IPS-NIHi7 (cell line): Measurements from ENCODE around the gene CALY.
"Not testable (repeated sequence)": the region's sequence is repeated elsewhere in the genome, so short reads cannot be mapped to it uniquely, and the experiment has no call there.

ENCODE experiments used
- DNase-seq: peaks from one replicate; pipeline ENCODE4 v3.0.0; 2012; ENCODE audit warnings: mixed read lengths; ENCODE audit errors: extremely low spot score

CALY gene, protein sequence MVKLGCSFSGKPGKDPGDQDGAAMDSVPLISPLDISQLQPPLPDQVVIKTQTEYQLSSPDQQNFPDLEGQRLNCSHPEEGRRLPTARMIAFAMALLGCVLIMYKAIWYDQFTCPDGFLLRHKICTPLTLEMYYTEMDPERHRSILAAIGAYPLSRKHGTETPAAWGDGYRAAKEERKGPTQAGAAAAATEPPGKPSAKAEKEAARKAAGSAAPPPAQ

DNA sequence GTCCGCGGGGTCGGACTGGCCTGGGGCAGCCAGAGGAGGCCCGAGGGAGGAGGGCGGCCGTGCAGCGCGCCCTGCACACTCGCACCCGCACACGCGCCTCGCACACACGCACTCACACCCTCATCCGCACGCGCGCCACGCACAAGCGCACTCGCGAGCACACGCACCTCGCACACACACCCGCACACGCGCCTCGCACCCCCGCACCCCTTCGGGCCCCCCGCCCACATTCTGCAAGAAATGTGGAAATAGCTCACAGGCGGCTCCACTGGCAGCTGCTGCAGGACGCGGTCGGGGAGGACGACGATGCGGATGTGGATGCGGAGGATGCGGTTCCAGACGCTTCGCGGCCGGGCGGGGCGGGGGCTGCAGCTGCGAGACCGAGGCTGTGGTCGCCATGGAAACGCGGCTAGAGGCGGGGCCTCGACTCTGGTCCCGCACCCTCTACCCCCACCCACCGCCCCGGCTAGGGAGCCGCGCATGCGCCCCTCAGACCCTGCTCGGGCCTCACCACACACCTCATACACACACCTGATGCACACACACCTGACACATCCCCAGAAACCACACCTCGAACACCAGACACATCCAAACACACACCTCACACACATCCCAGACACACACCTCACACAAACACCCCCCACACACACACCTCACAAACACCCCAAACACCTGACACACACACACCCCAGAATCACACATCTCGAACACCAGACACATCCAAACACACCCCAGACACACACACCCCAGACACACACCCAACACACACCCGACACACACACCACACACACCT is at the start of gene CALY:
Gene CALY (minus strand): TSS at position 320 of the 793 bp plus-strand sequence. CDS start 7,907 bp downstream, outside the sequence.
- peak; percentile 73 for DNase-seq

DNA sequence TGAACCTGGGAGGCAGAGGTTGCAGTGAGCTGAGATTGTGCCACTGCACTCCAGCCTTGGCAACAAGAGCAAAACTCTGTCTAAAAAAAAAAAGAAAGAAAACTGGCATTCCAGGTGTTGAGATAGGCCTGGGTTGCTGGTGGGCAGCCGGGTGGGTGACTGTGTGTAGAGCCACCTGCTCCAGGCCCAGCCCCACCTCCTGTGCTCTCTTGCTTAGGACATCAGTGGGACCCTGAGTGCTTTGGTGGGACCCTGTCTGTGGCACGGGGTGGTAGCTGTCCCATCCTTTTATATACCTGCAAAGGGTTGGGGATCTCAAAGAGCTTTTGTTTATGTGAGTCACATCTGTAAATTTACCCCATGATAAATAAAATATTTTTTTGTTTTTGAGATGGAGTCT is 48.5 kb upstream of the CALY start:
- DNase-seq = no peak

DNA sequence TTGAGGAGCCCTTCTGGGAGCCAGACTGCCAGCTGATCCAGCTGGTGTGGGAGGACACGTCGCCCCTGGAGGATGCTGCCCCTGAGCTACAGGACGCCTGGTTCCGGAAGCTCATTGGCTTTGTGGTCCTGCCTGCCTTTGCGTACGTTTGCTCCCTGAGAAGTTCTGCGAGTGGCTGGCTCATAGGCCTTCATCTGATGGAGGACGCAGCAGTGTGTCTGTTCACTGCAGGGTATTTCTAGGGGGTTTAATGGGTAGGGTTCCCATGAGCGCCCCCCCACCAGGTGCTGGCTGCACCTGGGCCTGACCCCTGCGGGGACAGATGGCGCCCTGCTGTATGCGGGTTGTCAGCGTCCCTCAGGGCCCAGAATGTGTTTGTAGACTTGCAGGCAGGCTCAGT is 47.4 kb upstream of the CALY start:
- DNase-seq = no peak

DNA sequence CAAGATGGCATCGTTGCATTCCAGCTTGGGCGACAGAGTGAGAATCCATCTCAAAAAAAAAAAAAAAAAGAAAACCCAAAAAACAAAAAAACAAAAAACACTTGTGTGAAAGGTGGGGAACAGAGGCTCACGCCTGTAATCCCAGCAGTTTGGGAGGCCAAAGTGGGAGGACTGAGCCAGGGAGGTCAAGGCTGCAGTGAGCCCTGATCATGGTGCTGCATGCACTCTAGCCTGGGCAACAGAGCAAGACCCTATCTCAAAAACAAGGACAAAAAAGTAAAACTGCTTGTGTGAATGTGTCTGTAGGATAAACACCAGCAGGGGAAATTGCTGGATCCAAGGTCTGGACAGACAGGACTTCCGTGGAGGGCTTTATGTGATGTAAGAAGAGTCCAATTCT is 46.9 kb upstream of the CALY start:
- DNase-seq = no peak

DNA sequence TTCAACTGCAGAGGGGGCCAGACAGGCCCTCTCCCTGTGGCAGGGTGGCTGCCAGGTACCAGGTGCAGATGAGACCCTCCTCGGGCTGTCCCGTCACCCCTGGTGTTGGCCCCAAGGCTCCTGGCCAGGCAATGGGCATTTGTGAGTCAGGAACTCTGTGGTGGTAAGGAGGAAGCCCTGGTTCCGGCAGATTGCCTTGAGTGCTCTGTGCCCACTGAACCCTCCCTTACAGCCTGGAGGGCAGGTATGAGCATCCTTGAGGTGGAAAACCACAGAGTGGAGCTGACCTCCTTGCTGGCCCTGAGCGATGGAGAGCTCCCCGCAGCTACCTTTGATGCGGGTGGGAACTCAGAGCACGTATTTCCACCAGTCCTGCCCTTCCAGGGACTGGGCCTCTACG is 44.3 kb upstream of the CALY start:
- DNase-seq = no peak

DNA sequence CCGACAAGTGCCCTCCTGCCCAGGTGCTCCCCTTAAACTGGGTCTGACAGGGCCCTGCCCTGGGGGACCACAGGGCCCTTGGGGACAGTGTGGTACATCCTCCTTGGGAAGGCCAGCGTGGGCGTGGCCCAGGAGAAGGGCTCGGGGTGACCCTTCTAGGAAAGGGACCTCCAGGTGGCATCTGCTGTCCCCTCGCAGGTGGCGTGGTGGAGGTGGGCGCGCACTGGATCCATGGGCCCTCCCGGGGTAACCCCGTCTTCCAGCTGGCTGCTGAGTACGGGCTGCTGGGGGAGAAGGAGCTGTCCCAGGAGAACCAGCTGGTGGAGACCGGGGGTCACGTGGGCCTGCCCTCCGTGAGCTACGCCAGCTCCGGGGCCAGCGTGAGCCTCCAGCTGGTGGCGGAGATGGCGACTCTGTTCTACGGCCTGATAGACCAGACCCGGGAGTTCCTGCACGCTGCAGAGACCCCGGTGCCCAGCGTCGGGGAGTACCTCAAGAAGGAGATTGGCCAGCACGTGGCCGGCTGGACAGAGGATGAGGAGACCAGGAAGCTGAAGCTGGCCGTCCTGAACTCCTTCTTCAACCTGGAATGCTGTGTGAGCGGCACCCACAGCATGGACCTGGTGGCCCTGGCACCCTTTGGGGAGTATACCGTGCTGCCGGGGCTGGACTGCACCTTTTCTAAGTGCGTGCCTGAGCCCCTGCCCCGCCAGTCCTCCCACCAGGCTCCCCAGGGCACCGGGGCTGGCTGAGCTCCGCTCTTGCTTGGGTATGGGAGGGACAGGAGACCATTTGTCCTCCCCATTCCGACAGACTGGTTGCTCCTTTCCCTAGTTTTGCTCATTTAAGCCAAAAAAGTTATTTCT is 43.3 kb upstream of the CALY start:
- no peak for DNase-seq

DNA sequence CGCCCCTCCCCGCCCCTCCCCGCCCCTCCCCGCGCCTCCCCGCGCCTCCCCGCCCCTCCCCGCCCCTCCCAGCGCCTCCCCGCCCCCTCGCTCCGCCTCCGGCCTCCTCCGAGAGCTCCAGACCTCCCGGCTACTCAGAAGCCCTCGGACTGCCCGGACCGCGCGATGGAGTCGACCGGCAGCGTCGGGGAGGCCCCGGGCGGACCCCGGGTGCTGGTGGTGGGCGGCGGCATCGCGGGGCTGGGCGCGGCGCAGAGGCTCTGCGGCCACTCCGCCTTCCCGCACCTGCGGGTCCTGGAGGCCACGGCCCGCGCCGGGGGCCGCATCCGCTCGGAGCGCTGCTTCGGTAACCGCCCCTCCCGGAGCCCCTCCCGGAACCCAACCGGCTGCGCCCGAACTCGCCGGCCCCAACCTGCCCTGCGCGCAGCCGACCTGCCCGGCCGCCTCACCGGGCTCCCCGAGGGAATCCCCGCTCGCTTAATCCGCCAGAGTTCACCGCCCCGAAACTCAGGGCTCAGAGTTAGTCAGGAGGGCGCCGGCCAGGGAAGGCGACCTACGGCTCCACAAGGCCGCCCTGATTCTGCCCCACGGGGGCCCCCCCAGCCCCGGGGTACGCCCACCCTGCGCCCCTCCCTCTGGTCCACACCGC is 42.6 kb upstream of the CALY start, which contains the start of gene PAOX:
Gene PAOX (plus strand): TSS at position 111 of the 649 bp plus-strand sequence. CDS start 55 bp downstream, at position 166.
- DNase-seq = peak; percentile 87

DNA sequence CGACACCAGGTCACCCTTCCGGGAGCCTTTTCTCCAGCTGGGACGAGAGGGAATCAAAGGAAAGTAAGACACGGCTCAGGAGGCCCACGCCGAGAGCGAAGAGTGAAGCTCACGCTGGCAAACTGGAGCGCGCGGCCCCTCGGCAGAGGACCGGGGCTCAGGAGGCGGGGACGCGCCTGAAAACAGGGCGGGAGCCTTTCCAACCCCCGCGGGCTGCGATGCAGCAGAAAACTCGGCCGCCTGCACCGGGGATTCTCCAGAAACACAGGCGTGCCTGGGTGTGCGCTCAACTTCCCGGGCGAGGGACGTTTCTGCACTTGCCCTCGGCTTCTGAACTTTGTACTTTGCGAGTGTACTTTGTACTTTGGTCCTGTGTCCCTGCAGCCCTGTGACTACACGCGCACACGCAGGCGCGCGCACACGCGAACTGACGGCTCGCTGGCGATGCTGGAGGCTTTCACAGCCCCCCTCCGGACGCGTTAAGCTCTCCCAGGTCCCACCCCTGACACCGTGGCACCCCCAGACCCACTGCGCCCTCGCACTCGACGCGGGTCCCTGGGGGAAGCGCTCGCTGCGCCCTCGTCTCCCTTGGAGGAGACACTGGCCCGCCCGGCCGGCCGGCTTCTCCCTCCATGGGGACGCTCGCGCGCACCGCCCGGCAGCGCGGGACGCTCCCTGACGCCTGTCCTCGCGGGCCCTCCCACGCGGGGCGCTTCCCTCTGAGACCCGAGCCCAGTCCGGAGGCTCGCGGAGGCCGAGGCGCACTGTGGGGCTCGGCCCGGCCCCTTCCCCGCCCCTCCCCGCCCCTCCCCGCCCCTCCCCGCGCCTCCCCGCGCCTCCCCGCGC is 41.8 kb upstream of the CALY start:
- peak; percentile 46 for DNase-seq

DNA sequence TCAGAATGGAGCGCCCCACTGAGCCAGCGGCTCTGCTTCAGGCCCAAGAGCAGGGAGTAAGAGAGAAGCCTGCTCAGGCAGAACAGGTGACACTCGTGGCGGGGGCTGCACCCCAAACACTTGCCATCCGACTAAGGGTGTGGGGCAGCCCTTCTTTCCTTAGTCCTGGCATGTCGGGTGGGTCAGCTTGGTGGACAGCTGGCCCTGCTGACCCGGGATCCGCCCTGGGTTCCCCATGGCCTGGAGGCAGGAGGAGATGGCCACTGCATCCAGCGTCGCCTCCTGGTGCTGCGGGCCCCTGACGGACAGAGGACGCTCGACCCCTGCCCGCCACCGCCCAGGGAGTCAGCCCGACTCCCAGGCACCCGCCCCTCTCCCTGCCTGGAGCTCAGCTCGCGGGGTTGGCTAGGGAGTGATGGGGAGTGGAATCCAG is 41.1 kb upstream of the CALY start:
- no peak for DNase-seq

DNA sequence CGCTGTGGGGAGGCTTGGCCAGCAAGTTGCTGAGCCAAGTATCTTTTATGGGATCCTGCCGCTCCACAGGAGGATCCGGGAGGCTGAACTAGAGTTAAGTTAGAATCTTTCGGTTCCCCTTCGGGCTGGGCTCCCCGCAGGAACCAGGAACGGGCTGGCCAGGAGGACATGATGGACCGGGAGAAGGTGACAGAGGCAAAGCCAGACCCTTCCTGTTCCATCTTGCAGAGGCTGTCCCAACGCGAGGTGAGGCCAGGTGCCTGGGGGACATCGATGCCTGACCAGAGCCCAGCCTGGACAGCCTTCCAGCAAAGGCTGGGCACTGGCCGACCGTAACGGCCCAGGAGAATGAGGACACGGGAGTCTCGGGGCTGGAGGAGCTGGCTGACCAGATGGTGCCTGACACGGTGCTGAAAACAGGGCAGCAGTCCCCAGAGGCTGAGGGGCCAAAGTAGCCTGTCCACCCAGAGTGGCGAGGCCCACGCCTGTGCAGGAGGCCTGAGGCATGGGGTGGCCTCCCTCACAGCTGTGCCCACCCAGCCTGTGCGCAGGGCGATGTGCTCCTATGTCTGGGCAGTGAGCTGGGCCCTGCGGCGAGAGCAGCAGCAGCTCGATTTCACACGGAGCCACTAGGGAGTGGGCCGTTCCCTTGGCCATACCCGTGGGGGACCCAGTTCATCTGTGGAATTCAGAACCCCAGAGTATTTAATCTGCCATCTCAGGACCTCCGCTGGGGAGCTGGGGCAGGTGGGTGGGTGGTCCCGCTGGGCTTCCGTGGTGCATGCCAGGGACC is 40.5 kb upstream of the CALY start:
- no peak for DNase-seq

DNA sequence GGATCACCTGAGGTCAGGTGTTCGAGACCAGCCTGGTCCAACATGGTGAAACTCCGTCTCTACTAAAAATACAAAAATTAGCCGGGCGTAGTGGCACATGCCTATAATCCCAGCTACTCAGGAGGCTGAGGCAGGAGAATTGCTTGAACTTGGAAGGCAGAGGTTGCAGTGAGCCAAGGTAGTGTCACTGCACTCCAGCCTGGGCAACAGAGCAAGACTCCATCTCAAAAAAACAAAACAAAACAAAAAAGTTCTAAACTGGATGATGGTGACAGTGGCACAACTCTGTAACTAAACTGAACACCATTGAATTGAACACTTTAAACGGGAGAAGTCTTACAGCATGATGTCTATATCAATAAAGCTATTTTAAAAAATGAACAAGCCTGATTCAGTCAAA is 39.5 kb upstream of the CALY start:
- not testable (repeated sequence) for DNase-seq

DNA sequence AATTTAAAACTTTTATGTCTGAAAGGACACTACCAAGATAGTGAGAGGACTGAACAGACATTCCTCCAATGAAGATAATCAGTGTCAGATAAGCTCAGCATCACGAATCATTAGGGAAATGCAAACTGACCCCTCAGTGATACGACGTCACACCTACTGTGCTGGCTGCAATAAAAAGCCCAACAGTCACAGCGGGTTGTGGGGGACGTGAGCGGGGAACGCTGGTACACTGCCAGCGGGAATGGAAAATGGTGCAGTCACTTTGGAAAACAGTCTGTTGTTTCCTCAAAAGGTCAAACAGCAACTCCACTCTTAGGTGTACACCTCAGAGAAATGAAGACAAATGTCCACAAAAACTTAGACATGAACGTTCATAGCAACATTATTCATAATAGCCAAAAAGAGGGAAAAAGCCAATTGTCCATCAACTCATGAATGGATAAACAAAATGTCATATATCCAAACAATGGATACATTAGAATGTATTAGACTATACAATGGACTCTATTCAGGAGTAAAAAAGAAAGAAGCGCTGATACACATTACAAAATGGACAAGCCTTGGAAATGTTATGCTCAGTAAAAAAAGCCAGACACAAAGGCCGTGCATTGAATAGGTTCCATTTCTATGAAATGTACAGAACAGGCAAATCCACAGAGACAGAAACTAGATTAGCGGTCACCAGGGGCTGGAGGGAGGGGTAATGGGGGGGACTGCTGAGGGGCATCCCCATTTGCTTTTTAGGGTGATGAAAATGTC is 38.8 kb upstream of the CALY start:
- DNase-seq = no peak

DNA sequence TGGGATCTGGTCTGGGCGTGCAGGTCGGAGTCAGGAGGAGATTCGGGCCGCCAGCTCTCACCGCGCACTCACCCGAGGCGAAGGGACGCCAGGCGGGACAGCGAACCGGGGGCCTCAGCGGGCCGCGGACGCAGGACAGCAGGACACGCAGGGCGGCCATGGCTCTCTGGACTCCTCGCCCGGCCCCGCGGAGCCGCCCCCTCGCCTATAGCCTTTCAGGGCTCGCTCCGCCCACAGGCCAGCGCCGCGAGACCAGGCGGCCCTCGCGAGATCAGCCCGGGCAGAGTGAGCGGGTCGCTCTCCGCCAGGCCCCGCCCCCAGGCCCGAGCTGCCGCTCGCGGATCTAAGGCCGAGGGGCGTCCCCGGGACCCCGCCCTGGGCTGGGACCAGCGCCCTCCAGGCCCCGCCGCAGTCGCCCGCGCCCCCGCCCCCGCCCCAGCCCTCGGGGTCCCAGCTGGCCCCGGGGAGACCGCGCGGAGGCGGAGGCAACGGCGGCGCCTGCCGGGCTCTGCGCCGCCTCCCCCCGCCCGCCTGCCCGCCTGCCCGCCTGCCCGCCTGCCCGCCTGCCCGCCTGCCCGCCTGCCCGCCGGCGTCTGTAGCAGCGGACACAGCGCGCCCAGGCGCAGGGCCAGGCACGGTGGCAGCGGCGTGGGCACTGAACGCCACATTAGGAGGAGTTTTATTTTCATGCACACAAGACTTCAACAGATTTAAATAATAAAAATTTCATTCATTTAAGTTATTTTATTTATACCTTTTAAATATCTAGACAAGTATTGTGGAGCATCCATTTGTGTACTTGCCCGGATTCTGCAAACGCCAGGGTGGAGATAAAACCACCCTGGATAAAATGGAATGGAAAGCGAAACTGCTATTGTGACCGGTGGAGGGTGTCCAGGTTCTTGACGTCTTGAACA is 36.7 kb upstream of the CALY start, which contains the start of gene ECHS1:
Gene ECHS1 (minus strand): TSS at position 181 of the 917 bp plus-strand sequence. CDS start 21 bp downstream, at position 160.
- peak; percentile 99 for DNase-seq

DNA sequence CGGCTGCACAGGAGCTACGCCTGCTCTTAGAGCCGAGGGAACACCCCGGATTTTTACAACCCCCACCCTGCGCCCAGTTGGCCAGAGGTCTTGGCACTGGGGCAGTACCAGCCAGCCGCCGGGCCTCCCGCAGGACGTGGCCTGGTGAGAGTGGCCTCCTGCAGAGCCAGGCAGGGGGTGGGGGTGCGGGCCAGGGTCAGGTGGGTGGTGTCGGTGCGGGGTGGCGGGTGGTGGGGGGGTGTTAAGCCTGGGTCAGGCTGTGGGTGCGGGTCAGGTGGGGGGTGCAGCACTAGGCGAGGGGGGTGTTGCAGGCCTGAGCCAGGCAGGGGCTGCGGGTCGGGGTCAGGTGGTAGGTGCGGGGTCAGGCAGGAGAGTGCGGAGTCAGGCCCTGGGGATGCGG is 35.8 kb upstream of the CALY start:
- no peak for DNase-seq

DNA sequence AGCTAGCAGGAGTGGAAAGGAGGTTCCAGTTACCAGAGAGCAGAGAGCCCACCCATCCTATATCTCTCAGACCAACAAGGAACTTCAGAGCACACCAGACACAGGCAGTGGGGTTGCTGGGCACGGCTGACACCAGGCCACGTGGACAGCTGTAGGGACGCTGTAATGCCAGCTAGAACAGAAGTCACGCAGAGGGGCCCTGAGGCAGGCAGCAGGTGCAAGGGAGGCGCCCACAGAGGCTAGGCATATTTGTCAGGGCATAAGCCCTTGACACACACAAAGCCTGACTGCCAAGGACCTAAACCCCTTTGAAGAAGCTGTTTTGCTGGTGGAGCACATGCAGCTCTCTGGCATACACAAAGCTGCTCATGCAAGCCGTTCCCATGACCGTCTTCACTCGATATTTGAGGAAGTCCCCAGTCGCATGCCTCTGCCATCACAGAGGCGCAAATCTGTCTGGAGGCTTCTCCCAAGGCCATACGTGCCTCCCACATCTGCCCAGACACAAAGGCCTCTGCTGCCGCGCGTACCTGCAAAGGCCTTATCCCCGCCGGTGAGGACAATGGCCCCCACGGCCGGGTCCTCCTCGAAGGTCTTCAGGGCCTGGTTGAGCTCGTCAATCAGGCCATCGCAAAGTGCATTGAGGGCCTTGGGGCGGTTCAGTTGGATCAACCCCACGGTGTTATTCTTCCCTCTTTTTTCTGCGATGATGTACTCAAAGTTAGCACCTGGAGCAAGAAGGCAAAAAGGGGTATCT is 33.5 kb upstream of the CALY start:
- DNase-seq = no peak

DNA sequence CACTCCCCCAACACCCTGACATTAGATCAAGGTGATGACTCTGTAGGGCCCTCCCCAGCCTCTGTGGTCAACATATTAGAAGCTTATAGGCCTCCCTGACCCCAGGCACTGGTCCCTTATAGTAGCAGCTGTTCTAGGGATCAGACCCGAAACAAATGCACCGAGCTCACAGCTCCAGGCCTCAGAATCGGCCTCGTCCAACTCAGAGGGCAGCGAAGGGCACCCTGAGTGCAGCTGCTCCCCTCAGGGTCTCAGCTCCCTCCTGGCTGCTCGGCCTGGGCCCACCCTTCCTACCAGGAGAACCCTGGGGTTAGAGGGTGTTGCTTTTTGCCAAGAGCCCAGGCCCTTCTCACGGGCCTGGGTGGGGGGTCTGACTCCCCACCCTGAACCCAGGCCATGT is 31.5 kb upstream of the CALY start:
- no peak for DNase-seq

DNA sequence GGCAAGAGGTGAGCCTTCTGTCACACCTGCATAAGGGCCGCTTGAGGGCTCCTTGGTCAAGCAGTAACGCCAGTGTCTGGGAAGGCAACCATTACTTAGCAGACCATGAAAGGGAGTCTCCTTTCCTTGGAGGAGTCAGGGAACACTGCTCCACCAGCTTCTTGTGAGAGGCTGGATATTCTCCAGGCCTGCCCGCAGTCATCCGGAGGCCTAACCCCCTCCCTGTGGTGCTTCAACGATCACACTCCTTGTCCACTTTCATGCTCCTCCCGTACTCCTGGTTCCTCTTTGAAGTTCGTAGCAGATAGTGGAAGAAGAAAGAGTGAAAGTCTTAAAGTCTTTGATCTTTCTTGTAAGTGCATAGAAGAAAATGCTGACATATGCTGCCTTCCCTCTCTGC is 30.8 kb upstream of the CALY start:
- not testable (repeated sequence) for DNase-seq
